Hepatocyte (in vitro differentiated cells): ENCODE results near the gene NDRG3. TPM values are rescaled to one million over a fixed set of nuclear protein-coding genes. Genes with fewer than 3 reads are reported as not detected.

ENCODE experiments used
- DNase-seq: peaks from one replicate; pipeline ENCODE4 v3.0.0-alpha.2; 2016; ENCODE audit warnings: low spot score
- H2AFZ ChIP-seq: fragments of 200-600 bp; sonication (generic); 2 replicates; pipeline ENCODE4 v1.6.0; 2016; ENCODE audit warnings: antibody characterized with exemption, mild to moderate bottlenecking
- H3K27ac ChIP-seq: fragments of 200-600 bp; sonication (generic); 2 replicates; pipeline ENCODE4 v1.5.1; 2016; ENCODE audit warnings: mild to moderate bottlenecking
- H3K27me3 ChIP-seq: fragments of 200-600 bp; sonication (generic); 2 replicates; pipeline ENCODE4 v1.6.1; 2016
- H3K36me3 ChIP-seq: fragments of 200-600 bp; sonication (generic); replicated peaks from 2 replicates; pipeline ENCODE4 v1.5.1; 2016; ENCODE audit warnings: low read depth; ENCODE audit not compliant: insufficient read depth
- H3K4me1 ChIP-seq: fragments of 200-600 bp; sonication (generic); 2 replicates; pipeline ENCODE4 v1.5.1; 2016; ENCODE audit warnings: mild to moderate bottlenecking, moderate library complexity; ENCODE audit not compliant: insufficient read depth
- H3K4me2 ChIP-seq: fragments of 200-600 bp; sonication (generic); 2 replicates; pipeline ENCODE4 v1.6.0; 2016
- H3K4me3 ChIP-seq: fragments of 200-600 bp; sonication (generic); 2 replicates; pipeline ENCODE4 v1.5.1; 2016; ENCODE audit warnings: mild to moderate bottlenecking
- H3K79me2 ChIP-seq: fragments of 200-600 bp; sonication (generic); 2 replicates; pipeline ENCODE4 v1.6.0; 2017; ENCODE audit warnings: mild to moderate bottlenecking
- H3K9me2 ChIP-seq: fragments of 200-600 bp; sonication (generic); replicated peaks from 2 replicates; pipeline ENCODE4 v1.6.0; 2017; ENCODE audit warnings: mild to moderate bottlenecking; ENCODE audit not compliant: insufficient read depth
- H3K9me3 ChIP-seq: fragments of 200-600 bp; sonication (generic); 2 replicates; pipeline ENCODE4 v1.5.1; 2016; ENCODE audit warnings: low read depth, mild to moderate bottlenecking
- H4K20me1 ChIP-seq: fragments of 200-600 bp; sonication (generic); 2 replicates; pipeline ENCODE4 v1.6.0; 2016; ENCODE audit warnings: mild to moderate bottlenecking; ENCODE audit not compliant: insufficient read depth, poor library complexity, severe bottlenecking
- CTCF ChIP-seq: fragments of 200-600 bp; sonication (generic); IDR thresholded peaks from 2 replicates; pipeline ENCODE4 v1.5.1; 2016; ENCODE audit warnings: antibody characterized with exemption, mild to moderate bottlenecking; ENCODE audit not compliant: poor library complexity
- EZH2 ChIP-seq: fragments of 200-600 bp; sonication (generic); IDR thresholded peaks from 2 replicates; pipeline ENCODE4 v1.6.1; 2016; ENCODE audit warnings: antibody characterized with exemption, mild to moderate bottlenecking, borderline replicate concordance
- EZH2phosphoT487 ChIP-seq: fragments of 200-600 bp; sonication (generic); IDR thresholded peaks from one replicate; pipeline ENCODE4 v1.6.1; 2018; ENCODE audit warnings: antibody characterized with exemption, mild to moderate bottlenecking, low read depth, moderate library complexity; ENCODE audit not compliant: unreplicated experiment, severe bottlenecking
- WGBS: methylation state at CpG from one replicate; pipeline ENCODE4 v1.1.6; 2016; ENCODE audit warnings: low lambda C conversion rate; ENCODE audit errors: missing lambda C conversion rate; 5-methylcytosine and 5-hydroxymethylcytosine counted together
- polyA plus RNA-seq: library from polyadenylated mRNA; unstranded; fragments of >200 nt; fragmentation: Nextera tagmentation; extraction: Ambion mirVana; gene quantifications from 2 replicates; pipeline ENCODE4 v1.2.1, GENCODE V29; 2016
- total RNA-seq: library from RNA; depleted of rRNA; stranded (reverse); fragments of >200 nt; gene quantifications from 2 replicates; pipeline ENCODE4 v1.2.3, GENCODE V29; 2014

The NDRG3 gene
- total and polyA plus RNA-seq, 2 experiments from 2014 or later, result 19.1 to 19.5 TPM

DNA sequence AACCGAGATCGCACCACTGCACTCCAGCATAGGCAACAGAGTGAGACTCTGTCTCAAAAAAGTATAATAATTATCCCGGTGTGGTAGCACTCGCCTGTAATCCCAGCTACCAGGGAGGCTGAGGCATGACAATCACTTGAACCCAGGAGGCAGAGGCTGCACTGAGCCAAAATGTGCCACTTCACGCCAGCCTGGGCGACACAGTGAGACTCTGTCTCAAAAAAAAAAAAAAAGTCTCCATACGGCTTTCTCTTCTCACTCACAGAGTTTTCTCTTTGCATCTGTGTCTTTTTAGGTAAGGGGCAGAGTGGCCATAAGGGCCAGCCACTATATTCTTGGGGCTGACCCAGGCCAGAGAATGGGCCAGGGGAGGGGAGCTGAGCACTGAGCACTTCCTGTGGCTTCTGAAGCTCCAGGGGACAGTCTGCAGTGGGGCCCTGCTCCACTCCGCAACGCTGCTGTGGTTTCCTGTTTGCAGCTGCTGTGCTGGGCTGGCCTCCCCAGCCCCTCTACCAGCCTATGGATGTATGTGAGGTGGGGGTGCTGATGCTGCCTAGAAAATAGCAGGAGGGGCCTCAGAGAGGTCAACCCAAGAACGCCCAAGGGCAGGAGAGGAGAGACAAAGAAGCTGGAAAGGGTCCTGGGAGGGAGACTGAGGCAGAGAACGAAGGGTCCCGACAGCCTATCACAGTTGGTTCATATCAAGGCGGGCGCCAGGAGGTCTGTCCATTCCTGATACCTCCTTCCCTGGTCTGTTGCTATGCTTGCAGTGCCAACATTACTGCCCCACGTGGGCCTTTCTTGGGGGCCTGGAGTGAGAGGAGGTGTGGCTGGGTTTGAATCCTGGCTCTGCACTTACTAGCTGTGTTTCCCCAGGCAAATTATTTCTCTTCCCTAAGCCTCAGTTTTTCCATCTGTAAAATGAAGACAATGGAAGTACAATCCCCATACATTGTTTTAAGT lies 115.9 kb downstream of the NDRG3 start:
- Histone ChIP-seq H4K20me1 (no peaks in the 10 kb centered on the region), H3K4me2 (no peak overlapping the region), H3K4me1 (no peaks in the 10 kb centered on the region), H2AFZ (no peak overlapping the region), H3K27me3 (no peaks in the 10 kb centered on the region), H3K4me3 (no peak overlapping the region), H3K9me2 (no peaks in the 10 kb centered on the region), H3K36me3 (no peaks in the 10 kb centered on the region), H3K9me3 (no peaks in the 10 kb centered on the region), H3K27ac (no peak overlapping the region), H3K79me2 (no peaks in the 10 kb centered on the region)
- 85% methylated on average over 15 of the region's 15 CpGs for WGBS
- TF ChIP-seq CTCF (no peak), EZH2phosphoT487 (no peak), EZH2 (no peak)
- DNase-seq, result no peak

DNA sequence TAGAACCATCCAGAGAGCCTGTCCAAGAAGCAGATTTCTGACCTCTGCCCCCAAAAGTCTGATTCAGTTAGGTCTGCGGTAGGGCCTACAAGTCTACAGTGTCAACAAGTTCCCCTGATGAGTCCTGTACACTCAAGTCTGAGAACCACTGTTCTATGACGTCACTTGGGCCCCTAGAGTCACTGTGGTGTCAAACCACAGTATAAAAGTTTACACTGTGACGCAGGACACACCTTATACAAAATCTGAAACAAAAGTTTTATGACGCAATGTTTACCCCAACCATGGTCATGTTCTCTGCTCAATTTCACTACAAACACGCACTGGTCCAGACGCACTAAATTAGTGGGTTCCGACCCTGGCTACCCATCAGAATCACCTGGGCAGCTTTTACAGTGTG lies 117.8 kb downstream of the NDRG3 start:
- H2AFZ ChIP-seq, result no peak overlapping the region
- no peak for TF ChIP-seq CTCF
- TF ChIP-seq EZH2phosphoT487, result no peak
- TF ChIP-seq EZH2, result no peak
- no peak overlapping the region for H3K4me3 ChIP-seq
- no peaks in the 10 kb centered on the region for H3K4me1 ChIP-seq
- no peaks in the 10 kb centered on the region for H3K9me3 ChIP-seq
- no peaks in the 10 kb centered on the region for H4K20me1 ChIP-seq
- WGBS, result 82% methylated on average over 7 of the region's 7 CpGs
- no peaks in the 10 kb centered on the region for H3K79me2 ChIP-seq
- no peak overlapping the region for H3K27ac ChIP-seq
- DNase-seq, result no peak
- no peak overlapping the region for H3K4me2 ChIP-seq
- H3K36me3 ChIP-seq, result no peaks in the 10 kb centered on the region
- H3K27me3 ChIP-seq, result no peaks in the 10 kb centered on the region
- H3K9me2 ChIP-seq, result no peaks in the 10 kb centered on the region

DNA sequence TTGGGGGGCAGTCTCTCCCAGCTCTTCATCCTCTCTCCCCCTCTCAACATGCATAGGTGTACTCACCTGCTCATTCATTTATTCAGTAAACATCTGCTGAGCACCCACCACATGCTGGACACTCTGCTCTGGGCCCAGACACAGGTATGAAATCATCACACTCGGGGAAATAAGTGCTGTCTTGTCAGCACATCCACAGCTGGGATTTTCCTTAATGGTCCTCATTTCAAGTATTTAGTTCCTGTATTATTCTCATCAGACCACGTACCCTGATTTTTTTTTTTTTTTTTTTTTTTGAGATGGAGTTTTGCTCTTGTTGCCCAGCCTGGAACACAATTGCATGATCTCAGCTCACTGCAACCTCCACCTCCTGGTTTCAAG lies 121.0 kb downstream of the NDRG3 start:
- Histone ChIP-seq H4K20me1 (no peaks in the 10 kb centered on the region), H3K9me2 (no peaks in the 10 kb centered on the region), H3K4me2 (no peak overlapping the region), H3K36me3 (no peaks in the 10 kb centered on the region), H3K27me3 (no peaks in the 10 kb centered on the region), H2AFZ (no peak overlapping the region), H3K27ac (no peak overlapping the region), H3K4me1 (no peaks in the 10 kb centered on the region), H3K4me3 (no peak overlapping the region), H3K79me2 (no peaks in the 10 kb centered on the region), H3K9me3 (no peaks in the 10 kb centered on the region)
- DNase-seq, result no peak
- TF ChIP-seq CTCF (no peak), EZH2 (no peak), EZH2phosphoT487 (no peak)
- 78% methylated on average over 2 of the region's 2 CpGs for WGBS
